ENCODE data around the gene MOB4.

The MOB4 gene

DNA sequence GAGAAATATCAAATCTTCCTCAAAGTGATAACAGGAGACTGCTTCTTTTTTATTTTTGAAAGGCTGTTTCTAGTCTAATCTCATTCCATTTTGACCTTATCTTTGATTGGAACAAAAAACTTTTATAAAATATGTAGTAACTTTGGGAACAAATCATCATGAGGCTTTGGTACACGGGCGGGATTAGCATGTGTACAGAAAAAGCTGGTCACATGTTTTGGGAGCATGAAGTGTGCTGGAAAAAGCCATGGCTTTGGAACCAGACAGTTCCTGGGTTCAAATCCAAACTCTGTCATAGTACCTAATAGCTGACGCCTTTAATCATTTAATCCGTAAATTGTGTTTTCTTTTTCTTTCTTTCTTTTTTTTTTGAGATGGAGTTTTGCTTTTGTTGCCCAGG is 81.3 kb downstream of the MOB4 start:
- DNase-seq: no peak

DNA sequence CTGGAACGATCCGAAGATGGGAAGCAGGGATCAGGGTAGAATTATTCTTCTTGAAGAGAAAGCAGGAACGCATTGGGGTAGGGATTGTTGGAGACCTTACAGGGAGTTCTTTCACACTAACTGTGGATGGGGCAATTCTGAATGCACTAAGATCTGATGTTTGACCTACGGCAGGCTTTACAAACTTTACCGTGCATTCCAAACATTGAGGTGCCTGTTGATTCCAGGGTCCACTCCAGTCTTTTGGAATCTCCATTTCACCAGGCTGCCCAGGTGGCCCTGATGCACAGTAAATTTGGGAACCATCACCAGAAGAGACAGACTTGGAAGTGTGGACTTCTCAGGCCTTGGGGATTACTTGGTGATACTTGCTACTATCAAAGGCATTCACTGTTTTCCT is 82.6 kb downstream of the MOB4 start:
- DNase-seq: no peak

DNA sequence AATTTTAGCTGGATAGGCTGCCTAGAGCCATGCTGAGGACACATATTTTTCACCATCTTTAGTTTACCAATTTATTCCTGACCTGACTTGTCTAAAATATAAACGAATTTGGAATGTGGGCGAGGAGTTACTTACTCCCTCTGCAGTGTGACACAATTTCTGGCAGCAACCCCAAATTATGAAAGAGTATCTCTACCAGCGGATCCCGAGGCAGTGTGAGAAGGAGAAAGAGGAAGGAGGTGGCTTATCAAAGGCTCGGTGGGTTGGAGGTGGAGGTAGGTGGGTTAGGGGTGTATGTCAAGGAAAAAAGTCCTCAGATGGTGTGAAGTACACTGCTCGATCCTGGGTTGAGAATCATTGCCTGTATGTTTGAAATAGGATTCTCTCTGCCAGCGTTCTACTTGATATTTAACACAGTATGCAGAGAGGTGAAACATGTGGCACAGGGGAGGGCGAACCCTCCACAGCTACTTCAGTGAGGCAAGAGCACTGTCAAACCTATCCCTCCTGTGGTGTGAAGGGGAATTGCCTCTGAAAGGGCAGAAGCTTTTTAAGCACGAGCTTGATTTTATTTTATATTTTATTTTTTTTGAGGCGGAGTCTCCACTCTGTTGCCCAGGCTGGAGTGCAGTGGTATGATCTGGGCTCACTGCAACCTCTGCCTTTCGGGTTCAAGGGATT is 83.6 kb downstream of the MOB4 start:
- DNase-seq: no peak

DNA sequence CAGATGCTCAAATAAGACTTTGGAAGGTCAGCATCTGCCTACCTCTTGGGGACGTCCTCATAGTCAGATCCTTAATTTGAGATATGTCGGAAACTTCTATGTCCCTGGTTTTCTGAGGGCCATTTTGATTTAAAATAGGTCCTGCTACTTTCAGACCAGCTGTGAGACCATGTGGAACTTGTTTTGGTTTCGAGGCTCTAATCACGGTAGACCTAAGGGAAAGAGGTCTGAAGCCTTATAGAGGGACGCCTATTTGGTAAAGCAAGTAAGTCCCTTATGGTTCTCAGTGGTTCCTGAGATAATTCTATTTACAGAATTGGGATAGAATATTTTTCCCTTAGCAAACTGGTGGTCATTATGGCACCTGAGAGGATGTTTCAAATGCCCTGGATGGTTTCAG is 84.4 kb downstream of the MOB4 start:
- no peak for DNase-seq

DNA sequence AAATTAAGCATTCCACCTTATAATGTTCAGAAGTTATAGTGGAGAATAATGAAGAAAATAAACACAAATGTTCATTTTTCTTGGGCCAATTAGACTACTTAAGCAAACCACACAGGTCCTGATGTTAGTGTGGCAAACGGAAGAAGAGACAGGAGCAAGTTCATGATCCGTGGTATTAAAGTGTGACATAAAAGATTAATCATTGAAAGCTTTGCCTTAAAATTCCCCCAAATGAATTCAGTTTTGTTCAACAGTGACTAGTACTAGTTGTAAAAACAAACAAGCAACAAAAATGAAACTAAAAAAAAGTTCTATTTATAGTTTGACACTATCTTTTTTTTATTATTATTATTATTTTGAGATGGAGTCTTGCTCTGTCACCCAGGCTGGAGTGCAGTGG is 85.9 kb downstream of the MOB4 start:
- no peak for DNase-seq

Data from activated naive CD4-positive, alpha-beta T cell treated with Interleukin-2 at 50 U/mL for 16 hours (primary cell).